ENCODE results near the gene ARHGEF25.
"Not testable (repeated sequence)": the region's sequence is repeated elsewhere in the genome, so short reads cannot be mapped to it uniquely, and the experiment has no call there.

Gene ARHGEF25

DNA sequence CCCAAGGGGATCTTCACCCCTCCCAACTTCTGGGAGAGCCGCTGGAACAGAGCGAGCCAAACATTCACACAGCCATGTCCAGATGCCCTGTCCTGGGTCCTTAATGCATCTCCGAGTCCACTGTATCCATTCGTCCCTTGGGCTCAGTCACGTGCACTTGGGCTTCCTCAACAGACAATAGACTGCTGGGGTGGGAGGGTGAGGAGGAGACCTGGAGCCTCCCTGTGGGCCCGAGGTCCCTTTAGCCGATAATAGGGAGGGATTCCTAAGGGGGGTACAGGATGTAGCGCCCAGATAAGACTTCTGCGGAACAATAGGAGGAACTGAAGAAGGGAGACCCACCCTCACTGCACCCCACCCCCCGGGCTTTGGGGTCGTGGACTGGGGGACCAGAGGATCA, 6.7 kb downstream of the ARHGEF25 start:
- peak in 1 of 42 donors; percentile 16 for DNase-seq
- intact Hi-C loops (cut with DNase I): no loop called here

DNA sequence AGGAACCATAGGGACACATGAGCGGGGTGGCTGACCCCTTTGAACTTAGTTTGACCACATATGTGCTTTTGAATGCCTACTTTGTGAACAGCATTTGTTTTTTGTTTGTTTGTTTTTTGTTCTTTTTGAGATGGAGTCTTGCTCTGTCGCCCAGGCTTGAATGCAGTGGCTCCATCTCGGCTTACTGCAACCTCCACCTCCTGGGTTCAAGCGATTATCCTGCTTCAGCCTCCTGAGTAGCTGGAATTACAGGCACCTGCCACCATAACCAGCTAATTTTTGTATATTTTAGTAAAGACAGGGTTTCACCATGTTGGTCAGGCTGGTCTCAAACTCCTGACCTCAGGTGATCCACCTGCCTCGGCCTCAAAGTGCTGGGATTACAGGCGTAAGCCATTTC, 7.2 kb downstream of the ARHGEF25 start:
- intact Hi-C loops (cut with DNase I); DNase-seq: not testable (repeated sequence)

DNA sequence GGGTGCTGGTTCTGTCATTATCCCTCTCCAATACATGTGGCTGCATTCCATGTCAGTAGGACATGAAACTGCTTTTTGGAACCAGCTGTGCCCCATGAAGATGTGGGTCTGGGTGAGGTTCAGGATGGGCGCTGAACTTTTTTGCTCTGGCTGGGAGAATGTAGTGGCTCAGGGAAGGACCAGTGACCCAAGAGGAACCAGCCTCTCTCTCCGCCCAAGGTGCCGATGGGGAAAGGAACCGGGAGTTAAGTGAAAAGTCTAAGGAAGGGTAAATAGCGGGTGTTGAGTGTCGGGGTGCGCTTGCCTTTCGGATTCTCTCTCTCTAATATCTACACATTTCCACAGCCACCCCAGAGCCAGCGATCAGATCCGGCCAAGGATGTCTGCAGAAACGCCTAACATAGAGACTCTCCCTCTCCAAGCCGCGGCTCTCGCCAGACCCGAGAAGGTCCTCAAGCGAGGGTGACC, 7.8 kb downstream of the ARHGEF25 start:
- intact Hi-C loops (cut with DNase I): no loop called here
- peak in 1 of 42 donors; percentile 20 for DNase-seq

DNA sequence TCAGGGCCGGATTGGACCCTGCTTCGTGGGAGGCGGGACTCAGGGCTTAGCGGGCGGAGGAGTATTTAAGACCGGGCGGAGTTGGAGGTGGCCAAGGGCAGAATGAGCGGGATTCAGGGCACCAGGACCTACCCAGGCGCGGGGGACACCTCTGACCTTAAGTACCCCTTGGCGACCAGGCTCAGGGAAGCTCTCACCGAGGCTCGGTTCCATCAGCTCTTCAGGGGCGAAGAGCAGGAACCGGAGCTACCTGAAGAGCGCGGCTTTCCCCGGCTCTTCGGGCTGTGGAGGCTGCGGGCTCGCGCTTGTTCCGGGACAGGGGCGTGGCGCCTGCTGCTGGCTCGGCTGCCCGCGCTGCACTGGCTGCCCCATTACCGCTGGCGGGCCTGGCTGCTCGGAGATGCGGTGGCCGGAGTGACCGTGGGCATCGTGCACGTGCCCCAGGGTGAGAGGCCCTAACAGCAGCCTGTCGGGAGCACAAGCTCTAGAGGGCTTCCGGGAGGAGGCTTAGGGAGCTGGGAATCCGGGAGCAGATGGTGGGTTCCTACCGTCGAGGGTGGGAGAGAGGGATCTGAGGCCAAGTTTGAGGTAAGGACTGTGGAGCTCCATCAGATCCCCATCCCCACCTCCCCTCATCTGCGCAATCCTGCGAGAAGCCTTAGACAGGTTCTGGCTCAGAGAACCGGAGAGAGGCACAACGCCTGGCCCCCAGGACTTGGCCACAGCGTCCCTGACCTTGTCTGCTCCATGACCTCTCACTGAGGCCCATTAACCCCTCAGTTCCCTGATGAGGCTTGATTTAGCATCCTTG, 8.4 kb downstream of the ARHGEF25 start:
- no peak for DNase-seq
- intact Hi-C loops (cut with DNase I): loop anchor here (5.0 kb wide), 1 partner anchor 37 kb away; no protein-coding TSS in a partner anchor

DNA sequence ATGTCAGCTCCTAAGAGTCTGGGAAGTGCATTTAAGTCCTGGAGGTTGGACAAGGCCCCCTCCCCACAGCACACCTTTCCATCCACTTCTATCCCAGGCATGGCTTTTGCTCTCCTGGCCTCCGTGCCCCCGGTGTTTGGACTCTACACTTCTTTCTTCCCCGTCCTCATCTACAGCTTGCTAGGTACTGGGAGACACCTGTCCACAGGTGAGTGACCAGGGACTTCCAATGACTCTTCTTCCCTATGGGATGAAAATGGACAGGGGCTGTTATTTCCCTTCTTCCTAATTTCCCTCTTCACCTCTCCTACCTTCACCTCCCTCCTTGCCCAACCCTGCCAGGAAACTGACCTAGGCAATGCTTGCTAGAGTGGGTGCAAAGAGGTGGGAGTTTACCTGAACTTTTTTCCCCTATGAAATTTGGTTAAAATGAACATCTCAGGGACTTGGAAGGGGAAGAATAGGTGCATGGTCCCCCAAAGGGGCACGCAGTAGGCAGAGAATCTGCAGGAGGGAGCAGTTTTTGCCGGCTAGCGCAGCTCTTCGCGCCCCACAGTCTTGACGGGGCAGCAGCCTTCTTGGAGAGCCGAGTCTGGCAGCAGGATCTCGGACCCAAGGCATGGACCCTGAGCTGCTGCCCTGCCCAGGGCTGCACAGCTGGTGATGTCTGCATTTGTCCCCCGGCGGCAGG, 9.2 kb downstream of the ARHGEF25 start:
- DNase-seq: no peak
- intact Hi-C loops (cut with DNase I): loop anchor here (5.0 kb wide), 1 partner anchor 38 kb away; no protein-coding TSS in a partner anchor

DNA sequence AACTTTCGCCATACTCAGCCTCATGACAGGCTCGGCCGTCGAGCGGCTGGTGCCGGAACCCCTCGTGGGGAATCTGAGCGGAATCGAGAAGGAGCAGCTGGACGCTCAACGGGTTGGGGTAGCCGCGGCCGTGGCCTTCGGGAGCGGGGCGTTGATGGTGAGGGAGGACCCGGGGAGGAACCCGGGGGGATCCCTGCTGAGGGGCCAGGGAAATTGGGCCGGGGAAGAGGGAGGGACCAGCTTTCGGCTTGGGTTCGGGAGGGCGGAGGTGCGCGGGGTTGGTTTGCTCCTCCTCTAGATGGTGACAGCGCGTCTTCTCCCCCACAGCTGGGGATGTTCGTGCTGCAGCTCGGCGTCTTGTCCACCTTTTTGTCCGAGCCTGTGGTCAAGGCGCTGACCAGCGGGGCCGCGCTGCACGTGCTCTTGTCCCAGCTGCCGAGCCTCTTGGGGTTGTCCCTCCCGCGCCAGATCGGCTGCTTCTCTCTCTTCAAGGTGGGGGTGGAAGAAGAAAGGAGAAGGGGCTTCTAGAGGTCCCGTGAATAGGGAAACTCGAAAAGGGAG, 9.8 kb downstream of the ARHGEF25 start:
- intact Hi-C loops (cut with DNase I): loop anchor here (5.0 kb wide), 1 partner anchor 39 kb away; no protein-coding TSS in a partner anchor
- peak in 3 of 42 donors; percentile 37 to 47 (median 42) for DNase-seq

DNA sequence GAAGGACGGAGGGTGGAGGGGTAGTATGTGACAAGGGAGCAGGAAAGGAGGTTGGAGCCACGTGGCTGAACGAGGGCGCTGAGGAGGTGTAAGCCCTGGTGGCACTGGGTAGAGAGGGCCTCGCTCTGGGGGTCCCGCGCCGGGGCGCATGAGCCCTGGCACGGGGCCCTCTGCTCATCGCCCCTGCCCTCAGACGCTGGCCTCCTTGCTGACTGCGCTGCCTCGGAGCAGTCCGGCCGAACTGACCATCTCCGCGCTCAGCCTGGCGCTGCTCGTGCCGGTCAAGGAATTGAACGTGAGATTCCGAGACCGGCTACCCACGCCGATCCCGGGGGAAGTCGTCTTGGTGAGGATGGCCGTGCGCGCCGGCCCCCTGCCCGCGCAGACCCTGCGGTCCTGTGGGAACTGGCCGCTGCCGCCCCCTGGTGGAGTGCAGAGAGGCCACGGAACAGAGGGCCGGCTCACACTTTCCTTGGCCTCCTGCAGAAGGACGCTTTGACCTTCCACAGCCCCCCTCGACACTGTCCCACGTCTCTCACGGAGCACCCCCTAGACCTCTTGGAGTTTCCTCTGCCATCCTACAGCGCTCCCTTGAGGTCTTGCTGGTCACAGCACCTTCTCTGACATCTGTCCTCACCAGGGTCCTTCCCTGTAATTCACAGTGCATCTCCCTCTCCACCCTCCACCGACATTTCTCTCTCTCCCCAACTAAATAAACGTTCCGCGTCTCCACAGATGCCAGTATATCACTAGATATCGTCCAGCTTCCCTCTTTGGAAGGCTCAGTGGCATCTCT, 10.5 kb downstream of the ARHGEF25 start:
- intact Hi-C loops (cut with DNase I): loop anchor here (5.0 kb wide), 1 partner anchor 39 kb away; no protein-coding TSS in a partner anchor
- peak in 38 of 42 donors; percentile 34 to 86 (median 72) for DNase-seq

DNA sequence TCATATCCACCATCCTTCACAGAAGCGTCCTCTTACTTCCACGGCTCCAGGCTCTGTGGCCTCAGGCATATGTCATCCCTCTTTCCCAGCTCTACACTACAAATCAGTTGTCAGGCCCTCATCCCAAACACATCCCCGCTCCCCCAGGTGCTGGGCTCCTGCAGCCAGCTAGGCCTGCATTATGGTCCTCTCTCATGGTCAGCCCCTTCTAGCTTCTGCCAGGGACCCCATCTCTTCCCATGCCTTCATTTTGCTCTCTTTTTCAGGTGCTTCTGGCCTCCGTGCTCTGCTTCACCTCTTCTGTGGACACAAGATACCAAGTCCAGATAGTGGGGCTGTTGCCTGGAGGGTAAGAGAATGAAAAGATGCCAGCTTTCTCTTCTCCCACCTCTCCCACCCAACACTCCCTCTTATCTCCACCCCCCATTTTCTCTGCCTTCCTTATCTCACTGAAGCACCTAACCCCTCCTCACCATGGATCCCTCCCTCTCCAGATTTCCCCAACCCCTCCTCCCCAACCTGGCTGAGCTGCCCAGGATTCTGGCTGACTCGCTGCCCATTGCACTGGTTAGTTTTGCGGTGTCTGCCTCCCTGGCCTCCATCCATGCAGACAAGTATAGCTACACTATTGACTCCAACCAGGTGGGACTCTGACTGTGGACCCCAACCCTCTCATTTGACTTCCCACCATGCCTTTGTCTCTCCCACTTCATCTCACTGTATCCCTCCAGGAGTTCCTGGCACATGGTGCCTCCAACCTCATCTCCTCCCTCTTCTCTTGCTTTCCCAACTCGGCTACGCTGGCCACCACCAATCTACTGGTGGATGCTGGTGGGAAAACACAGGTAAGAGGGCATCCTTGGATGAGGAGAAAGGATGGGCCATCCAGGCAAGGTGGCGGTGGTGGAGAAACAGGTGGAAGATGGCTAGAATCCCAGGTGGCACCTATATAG, 11.3 kb downstream of the ARHGEF25 start:
- peak in 2 of 42 donors; percentile 12 to 21 for DNase-seq
- intact Hi-C loops (cut with DNase I): loop anchor here (5.0 kb wide), 1 partner anchor 40 kb away; no protein-coding TSS in a partner anchor

DNA sequence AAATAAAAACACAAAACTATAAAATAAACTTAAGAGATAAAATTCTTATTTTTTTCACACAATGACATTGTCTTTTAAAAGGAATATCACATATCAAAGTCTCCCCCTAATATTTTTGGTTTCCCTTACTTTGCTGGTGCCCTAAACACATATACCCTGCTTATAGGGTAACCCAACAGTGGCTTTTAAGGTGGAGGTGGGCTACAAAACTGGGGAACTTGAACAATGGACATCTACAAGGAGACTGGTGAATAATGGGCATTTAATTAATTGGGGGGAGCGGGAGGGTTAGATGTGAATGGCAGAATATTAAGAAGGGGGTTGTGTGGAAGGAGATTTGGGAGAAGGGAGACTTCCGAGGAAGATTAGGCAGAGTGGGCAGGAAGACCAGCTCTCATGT, 12.2 kb downstream of the ARHGEF25 start:
- intact Hi-C loops (cut with DNase I): loop anchor here (5.0 kb wide), 1 partner anchor 41 kb away; no protein-coding TSS in a partner anchor
- DNase-seq: no peak

DNA sequence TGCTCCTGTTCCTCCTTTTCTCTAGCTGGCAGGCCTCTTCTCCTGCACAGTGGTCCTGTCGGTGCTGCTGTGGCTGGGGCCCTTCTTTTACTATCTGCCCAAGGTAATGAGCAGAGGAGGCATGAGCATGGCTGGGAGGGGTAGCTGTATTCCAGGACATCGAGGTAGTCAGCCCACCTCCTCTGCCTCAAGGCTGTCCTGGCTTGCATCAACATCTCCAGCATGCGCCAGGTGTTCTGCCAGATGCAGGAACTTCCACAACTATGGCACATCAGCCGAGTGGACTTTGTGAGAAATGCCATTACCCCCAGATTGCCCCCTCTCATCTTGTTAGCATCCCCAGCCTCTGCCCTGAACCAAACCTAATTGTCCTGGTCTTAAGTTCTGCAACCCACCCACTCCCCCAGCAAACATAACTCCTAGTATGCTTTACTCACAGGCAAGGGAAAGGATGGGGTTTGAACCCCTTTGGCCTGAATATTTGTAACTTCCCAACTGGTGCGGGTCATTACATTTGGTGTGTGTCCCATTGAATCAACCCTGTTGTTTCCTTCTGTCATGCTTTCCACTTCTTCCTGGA, 12.7 kb downstream of the ARHGEF25 start:
- intact Hi-C loops (cut with DNase I): loop anchor here (5.0 kb wide), 1 partner anchor 42 kb away; no protein-coding TSS in a partner anchor

DNA sequence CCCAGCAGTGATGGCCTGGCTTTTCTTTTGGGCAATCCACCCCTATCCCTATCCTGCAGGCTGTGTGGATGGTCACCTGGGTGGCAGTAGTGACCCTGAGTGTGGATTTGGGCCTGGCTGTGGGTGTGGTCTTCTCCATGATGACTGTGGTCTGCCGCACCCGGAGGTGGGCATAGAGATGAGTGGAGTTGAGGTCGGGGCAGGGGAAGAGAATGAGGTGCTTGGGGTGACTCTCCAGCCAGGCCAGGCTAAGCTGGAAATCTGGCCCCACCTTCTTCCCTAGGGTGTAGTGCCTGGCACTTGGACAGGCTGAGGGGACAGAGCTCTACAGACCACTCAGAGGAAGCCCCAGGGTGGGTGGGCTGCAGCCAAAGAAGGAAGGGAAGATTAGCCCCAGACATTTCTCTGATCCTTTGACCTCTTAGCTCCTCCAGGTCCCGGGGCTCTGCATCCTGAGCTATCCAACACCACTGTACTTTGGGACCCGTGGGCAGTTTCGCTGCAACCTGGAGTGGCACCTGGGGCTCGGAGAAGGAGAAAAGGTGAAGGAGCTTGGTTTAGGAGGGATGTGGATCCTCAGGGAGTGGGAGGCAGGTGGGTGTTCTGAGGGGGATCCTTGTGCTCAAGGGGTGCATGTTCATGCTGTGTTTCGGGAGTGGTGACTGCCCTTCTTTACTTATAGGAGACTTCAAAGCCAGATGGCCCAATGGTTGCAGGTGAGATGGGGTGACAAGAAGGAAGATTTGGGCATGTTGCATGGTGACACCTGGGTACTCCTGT, 13.4 kb downstream of the ARHGEF25 start:
- intact Hi-C loops (cut with DNase I): loop anchor here (5.0 kb wide), 1 partner anchor 42 kb away; no protein-coding TSS in a partner anchor
- peak in 2 of 42 donors; percentile 24 to 32 for DNase-seq

More for the DNA sequence above, 12.7 kb downstream of the ARHGEF25 start:
- DNase-seq: peak in 1 of 42 donors; percentile 23

DNA sequence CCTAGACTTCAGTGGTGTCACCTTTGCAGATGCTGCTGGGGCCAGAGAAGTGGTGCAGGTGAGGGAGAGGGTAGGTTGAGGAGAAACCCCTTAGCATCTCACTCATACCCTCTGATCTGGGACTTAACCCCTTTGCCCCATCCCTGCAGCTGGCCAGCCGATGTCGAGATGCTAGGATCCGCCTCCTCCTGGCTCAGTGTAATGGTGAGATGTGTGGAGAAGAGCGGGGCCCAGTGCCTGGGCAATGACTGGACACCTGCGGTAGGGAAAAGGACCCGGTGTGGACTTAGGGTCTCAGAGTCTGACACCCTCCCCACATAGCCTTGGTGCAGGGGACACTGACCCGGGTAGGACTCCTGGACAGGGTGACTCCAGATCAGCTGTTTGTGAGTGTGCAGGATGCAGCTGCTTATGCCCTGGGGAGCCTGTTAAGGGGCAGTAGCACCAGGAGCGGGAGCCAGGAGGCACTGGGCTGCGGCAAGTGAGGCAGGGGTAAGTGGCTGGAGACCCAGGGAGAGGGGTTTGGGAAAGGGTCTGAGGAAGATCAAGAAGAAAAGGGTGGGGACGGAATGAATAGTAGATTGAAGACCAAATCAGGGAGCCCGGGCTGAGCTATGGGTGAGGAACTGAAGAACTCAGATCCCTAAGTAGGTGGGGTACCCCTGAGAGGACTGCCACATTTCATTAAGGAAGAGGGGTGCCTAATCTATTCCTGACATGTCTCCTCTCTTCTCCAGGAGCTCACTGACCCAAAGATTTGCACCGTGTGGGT, 14.2 kb downstream of the ARHGEF25 start:
- intact Hi-C loops (cut with DNase I): no loop called here

DNA sequence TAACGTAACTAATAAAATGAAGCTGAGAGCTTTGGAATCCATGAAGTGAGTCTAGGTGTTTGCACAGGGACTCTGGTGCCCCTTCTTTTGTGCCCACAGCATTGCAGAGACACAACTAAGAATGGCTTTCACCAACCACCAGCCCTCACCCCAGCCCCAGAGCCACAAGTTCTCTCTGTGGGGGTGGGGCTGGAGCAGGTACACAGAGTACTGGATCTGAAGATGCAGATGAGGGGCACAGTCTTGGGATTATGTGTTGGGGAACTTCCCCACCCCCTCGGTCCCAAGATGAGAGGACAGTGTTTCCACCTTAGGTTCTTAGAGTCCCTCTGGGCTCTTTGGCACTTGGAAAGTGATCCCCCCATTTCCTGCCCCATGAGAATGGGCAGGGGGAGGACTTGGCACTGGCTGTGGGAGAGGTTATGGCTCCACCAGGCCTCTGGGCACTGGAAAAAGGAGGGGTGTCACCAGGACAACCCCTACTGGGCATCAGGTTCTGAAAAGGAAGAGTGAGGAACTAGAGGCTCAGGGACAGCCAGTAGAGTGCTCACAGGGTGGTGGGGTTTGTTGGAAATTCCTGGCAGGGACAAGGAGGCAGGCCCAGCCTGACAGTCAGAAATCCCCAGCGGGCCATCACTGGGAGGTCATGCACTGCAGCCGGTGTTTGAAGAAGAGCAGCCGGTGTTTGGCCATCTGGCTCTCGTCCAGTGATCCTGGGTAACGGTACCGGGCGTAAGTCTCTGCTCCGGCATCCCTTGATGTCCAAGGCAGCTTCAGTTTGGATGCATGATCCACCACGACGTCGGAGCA, 15.1 kb downstream of the ARHGEF25 start:
- intact Hi-C loops (cut with DNase I): no loop called here
- peak in 4 of 42 donors; percentile 9 to 36 (median 26) for DNase-seq

More for the DNA sequence above, 14.2 kb downstream of the ARHGEF25 start:
- peak in 3 of 42 donors; percentile 9 to 25 (median 24) for DNase-seq

DNA sequence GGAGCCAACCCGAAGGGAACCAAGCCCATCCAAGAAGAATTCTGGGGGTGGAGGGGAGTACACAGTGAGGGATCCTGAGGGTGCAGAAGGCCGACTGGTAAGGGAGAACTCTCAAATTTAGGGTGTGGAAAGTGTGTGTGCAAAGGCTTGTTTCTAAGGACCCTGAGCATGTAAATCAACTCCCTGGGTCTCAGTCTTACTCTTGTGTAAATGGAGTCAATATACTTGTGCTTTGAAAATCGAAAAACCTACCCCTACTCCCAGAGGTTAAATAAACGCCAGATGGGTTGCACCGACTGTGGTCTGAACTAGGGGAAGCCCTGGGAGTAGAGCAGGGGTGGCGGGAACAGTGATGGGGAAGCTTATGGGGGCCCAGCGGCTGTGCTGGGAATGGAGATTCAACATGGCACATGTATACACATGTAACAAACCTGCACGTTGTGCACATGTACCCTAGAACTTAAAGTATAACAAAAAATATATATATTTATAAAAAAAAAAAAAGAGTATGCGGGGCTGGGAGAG, 15.7 kb downstream of the ARHGEF25 start:
- DNase-seq: peak in 2 of 42 donors; percentile 7 to 12
- intact Hi-C loops (cut with DNase I): no loop called here

Measured in head of caudate nucleus (tissue), 42 donors.